Astrocyte (in vitro differentiated cells and primary cell): ENCODE results near the gene BTN3A1. TPM values are rescaled to one million over a fixed set of nuclear protein-coding genes. Genes with fewer than 3 reads are reported as not detected.
"Not testable (repeated sequence)": the region's sequence is repeated elsewhere in the genome, so short reads cannot be mapped to it uniquely, and the experiment has no call there.

Experiments used
- DNase-seq: peaks from one replicate; pipeline ENCODE4 v3.0.0-alpha.2; 2010; ENCODE audit warnings: low read depth
- FAIRE-seq: peaks from 2 replicates; lab custom pipeline; 2011; peaks lifted over from hg19 to GRCh38; lab: Jason Lieb, UNC
- H2AFZ ChIP-seq: 2 replicates; pipeline ENCODE4 v1.6.0; 2012; ENCODE audit warnings: low read depth, low read length, inconsistent platforms
- H3K27ac ChIP-seq: 2 replicates; pipeline ENCODE4 v1.5.1; 2011; ENCODE audit warnings: low read depth, low read length, inconsistent platforms
- H3K27me3 ChIP-seq: 2 replicates; pipeline ENCODE4 v1.6.0; 2011; ENCODE audit warnings: low read length, inconsistent platforms; ENCODE audit not compliant: insufficient read depth
- H3K36me3 ChIP-seq: 2 replicates; pipeline ENCODE4 v1.5.1; 2011; ENCODE audit warnings: low read length, inconsistent platforms; ENCODE audit not compliant: insufficient read depth
- H3K4me1 ChIP-seq: 2 replicates; pipeline ENCODE4 v1.5.1; 2011; ENCODE audit warnings: low read length, inconsistent platforms; ENCODE audit not compliant: insufficient read depth
- H3K4me2 ChIP-seq: 2 replicates; pipeline ENCODE4 v1.6.0; 2012; ENCODE audit warnings: low read length, inconsistent platforms
- H3K4me3 ChIP-seq: 2 replicates; pipeline ENCODE4 v1.5.1; 2011; ENCODE audit warnings: low read depth, mild to moderate bottlenecking, low read length, inconsistent platforms; ENCODE audit not compliant: insufficient read depth
- H3K79me2 ChIP-seq: 2 replicates; pipeline ENCODE4 v1.6.0; 2012; ENCODE audit warnings: mild to moderate bottlenecking, low read length, inconsistent platforms; ENCODE audit not compliant: insufficient read depth
- H3K9ac ChIP-seq: 2 replicates; pipeline ENCODE4 v1.6.0; 2012; ENCODE audit warnings: mild to moderate bottlenecking, low read length, inconsistent platforms
- H3K9me3 ChIP-seq: 2 replicates; pipeline ENCODE4 v1.5.1; 2012; ENCODE audit warnings: low read depth, mild to moderate bottlenecking, low read length, inconsistent platforms; ENCODE audit not compliant: insufficient read depth
- H4K20me1 ChIP-seq: 2 replicates; pipeline ENCODE4 v1.6.0; 2012; ENCODE audit warnings: low read length, inconsistent platforms; ENCODE audit not compliant: insufficient read depth
- H3K27ac Mint-ChIP-seq: one replicate; pipeline ENCODE4 v1.8.0; 2021; ENCODE audit warnings: mild to moderate bottlenecking, mixed read lengths; ENCODE audit not compliant: unreplicated experiment
- H3K27me3 Mint-ChIP-seq: one replicate; pipeline ENCODE4 v1.8.0; 2021; ENCODE audit warnings: low read depth, mixed read lengths; ENCODE audit not compliant: unreplicated experiment
- H3K36me3 Mint-ChIP-seq: one replicate; pipeline ENCODE4 v1.8.0; 2021; ENCODE audit warnings: low read depth, mixed read lengths; ENCODE audit not compliant: unreplicated experiment
- H3K4me1 Mint-ChIP-seq: one replicate; pipeline ENCODE4 v1.8.0; 2021; ENCODE audit warnings: low read depth, mixed read lengths; ENCODE audit not compliant: unreplicated experiment
- H3K4me3 Mint-ChIP-seq: one replicate; pipeline ENCODE4 v1.8.0; 2021; ENCODE audit warnings: mild to moderate bottlenecking, moderate library complexity, mixed read lengths; ENCODE audit not compliant: unreplicated experiment
- H3K9me3 Mint-ChIP-seq: one replicate; pipeline ENCODE4 v1.8.0; 2021; ENCODE audit warnings: mild to moderate bottlenecking, mixed read lengths; ENCODE audit not compliant: unreplicated experiment
- EZH2 ChIP-seq: IDR thresholded peaks from 2 replicates; pipeline ENCODE4 v1.6.1; 2012; ENCODE audit warnings: mild to moderate bottlenecking, low read length, inconsistent platforms; ENCODE audit not compliant: insufficient read depth
- total RNA-seq: library from RNA; stranded (reverse); gene quantifications from 2 replicates; pipeline ENCODE4 v1.2.1, GENCODE V29; 2021
- TF ChIP-seq, protein P1 (sequence below): IDR thresholded peaks from 2 replicates; pipeline ENCODE4 v1.5.1; 2011; ENCODE audit warnings: low read depth, mild to moderate bottlenecking, inconsistent platforms, low read length, moderate library complexity; ENCODE audit not compliant: insufficient read depth

BTN3A1 gene
- total RNA-seq, 1 donor from 2014 or later: 22.2 TPM

DNA sequence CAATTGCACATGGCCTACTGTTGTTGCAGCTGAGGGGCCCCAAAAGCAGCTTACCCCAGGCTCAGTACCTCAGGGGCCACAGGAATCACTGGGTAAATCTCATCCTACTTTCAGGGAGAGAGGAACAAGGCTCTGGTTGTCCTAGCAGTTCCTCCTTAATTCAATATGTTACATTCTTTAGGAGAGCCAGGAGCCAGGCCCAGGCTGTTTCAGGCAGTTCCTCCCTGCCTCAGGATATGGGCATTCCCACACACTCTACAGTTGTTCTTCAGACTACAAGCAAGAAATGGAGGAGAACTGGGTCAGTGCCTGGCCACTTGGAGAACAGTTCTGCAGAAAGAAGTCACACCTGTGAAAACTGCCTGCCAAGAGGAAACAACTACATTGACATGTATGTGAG is 46.7 kb upstream of the BTN3A1 start:
- Histone ChIP-seq H3K4me2 (no peak overlapping the region), H3K4me1 (peaks cover 15% of the 10 kb centered on the region), H3K36me3 (no peaks in the 10 kb centered on the region), H4K20me1 (no peaks in the 10 kb centered on the region), H3K79me2 (no peaks in the 10 kb centered on the region), H3K9ac (no peak overlapping the region), H2AFZ (no peak overlapping the region), H3K27me3 (no peaks in the 10 kb centered on the region), H3K9me3 (no peaks in the 10 kb centered on the region), H3K27ac (no peak overlapping the region), H3K4me3 (no peak overlapping the region)
- DNase-seq (no peak), FAIRE-seq (no peak)
- TF ChIP-seq, protein P1, sequence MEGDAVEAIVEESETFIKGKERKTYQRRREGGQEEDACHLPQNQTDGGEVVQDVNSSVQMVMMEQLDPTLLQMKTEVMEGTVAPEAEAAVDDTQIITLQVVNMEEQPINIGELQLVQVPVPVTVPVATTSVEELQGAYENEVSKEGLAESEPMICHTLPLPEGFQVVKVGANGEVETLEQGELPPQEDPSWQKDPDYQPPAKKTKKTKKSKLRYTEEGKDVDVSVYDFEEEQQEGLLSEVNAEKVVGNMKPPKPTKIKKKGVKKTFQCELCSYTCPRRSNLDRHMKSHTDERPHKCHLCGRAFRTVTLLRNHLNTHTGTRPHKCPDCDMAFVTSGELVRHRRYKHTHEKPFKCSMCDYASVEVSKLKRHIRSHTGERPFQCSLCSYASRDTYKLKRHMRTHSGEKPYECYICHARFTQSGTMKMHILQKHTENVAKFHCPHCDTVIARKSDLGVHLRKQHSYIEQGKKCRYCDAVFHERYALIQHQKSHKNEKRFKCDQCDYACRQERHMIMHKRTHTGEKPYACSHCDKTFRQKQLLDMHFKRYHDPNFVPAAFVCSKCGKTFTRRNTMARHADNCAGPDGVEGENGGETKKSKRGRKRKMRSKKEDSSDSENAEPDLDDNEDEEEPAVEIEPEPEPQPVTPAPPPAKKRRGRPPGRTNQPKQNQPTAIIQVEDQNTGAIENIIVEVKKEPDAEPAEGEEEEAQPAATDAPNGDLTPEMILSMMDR: no peak
- TF ChIP-seq EZH2: no peak
- Mint-ChIP-seq H3K4me1 (peaks cover 18% of the 10 kb centered on the region), H3K27ac (no peak overlapping the region), H3K4me3 (no peak overlapping the region), H3K36me3 (peaks cover 2% of the 10 kb centered on the region), H3K9me3 (no peaks in the 10 kb centered on the region), H3K27me3 (no peaks in the 10 kb centered on the region)

DNA sequence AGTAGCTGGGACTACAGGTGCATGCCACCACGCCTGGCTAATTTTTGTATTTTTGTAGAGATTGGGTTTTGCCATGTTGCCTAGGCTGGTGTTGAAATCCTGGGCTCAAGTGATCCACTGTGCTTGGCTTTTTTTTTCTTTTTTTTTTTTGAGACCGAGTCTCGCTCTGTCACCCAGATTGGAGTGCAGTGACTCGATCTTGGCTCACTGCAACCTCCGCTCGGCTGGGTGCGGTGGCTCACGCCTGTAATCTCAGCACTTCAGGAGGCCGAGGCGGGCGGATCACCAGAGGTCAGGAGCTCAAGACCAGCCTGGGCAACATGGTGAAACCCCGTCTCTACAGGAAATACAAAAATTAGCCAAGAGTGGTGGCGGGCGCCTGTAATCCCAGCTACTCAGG is 44.5 kb upstream of the BTN3A1 start:
- H3K9me3 ChIP-seq, H3K27me3 ChIP-seq, H3K9ac ChIP-seq, H3K27me3 Mint-ChIP-seq, H3K9me3 Mint-ChIP-seq, H3K4me3 ChIP-seq, H3K27ac Mint-ChIP-seq, FAIRE-seq, H2AFZ ChIP-seq, H3K36me3 Mint-ChIP-seq, H3K4me1 ChIP-seq, H3K27ac ChIP-seq, H3K4me1 Mint-ChIP-seq, H3K4me2 ChIP-seq, H3K79me2 ChIP-seq, DNase-seq, H3K4me3 Mint-ChIP-seq, H3K36me3 ChIP-seq, H4K20me1 ChIP-seq: not testable (repeated sequence)

DNA sequence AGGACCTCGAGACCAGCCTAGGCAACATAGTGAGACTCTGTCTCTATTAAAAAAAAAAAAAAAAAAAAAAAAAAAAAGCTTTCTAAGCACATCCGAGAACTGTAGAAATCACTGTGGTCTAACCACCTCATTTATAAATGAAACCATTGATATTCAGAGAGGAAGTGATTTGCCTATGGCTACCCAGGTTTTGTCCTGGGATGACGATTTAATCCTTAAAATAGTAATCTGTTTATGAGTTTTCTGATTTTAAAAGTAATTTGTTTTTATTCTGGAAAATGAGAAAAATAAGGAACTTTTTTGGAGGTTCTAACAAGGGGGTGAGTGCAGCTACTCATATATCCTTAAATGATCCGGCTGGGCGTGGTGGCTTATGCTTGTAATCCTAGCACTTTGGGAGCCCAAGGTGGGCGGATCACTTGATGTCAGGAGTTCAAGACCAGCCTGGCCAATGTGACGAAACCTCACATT is 43.5 kb upstream of the BTN3A1 start:
- H3K27me3 Mint-ChIP-seq: peaks cover 5% of the 10 kb centered on the region
- Histone ChIP-seq H3K4me1 (no peaks in the 10 kb centered on the region), H3K9me3 (no peaks in the 10 kb centered on the region), H3K4me2 (no peak overlapping the region), H3K36me3 (no peaks in the 10 kb centered on the region), H3K27ac (no peak overlapping the region), H2AFZ (no peak overlapping the region), H3K27me3 (no peaks in the 10 kb centered on the region), H4K20me1 (no peaks in the 10 kb centered on the region), H3K79me2 (no peaks in the 10 kb centered on the region), H3K4me3 (no peak overlapping the region), H3K9ac (no peak overlapping the region)
- no peak overlapping the region for H3K4me3 Mint-ChIP-seq
- peaks cover 5% of the 10 kb centered on the region for H3K4me1 Mint-ChIP-seq
- FAIRE-seq (no peak), DNase-seq (no peak)
- TF ChIP-seq, protein P1: no peak
- no peak for TF ChIP-seq EZH2
- H3K9me3 Mint-ChIP-seq: no peaks in the 10 kb centered on the region
- no peak overlapping the region for H3K27ac Mint-ChIP-seq
- H3K36me3 Mint-ChIP-seq: peaks cover 2% of the 10 kb centered on the region
